ENCODE results near the gene DEPDC1B.
"Not testable (repeated sequence)": the region's sequence is repeated elsewhere in the genome, so short reads cannot be mapped to it uniquely, and the experiment has no call there.

The DEPDC1B gene

GRCh38 chr5:60699609-60700415 lies at the start of gene DEPDC1B:
Gene DEPDC1B, minus strand, starts transcription at chr5:60700166. Its CDS starts 73 bp downstream, at chr5:60700093.
- peak; percentile 70 for DNase-seq (ENCODE audit: low spot score)

- DNase-seq (ENCODE audit: low spot score), result no peak
Observed at GRCh38 chr5:60744682-60745081, 44.7 kb upstream of the DEPDC1B start.

GRCh38 chr5:60743511-60744314 lies 43.7 kb upstream of the DEPDC1B start:
- no peak for DNase-seq (ENCODE audit: low spot score)

GRCh38 chr5:60740322-60740721 lies 40.4 kb upstream of the DEPDC1B start:
- DNase-seq (ENCODE audit: low spot score), result no peak

- no peak for DNase-seq (ENCODE audit: low spot score)
Observed at GRCh38 chr5:60738933-60739332, 39.0 kb upstream of the DEPDC1B start.

- no peak for DNase-seq (ENCODE audit: low spot score)
Observed at GRCh38 chr5:60738461-60738860, 38.5 kb upstream of the DEPDC1B start.

- not testable (repeated sequence) for DNase-seq (ENCODE audit: low spot score)
Observed at GRCh38 chr5:60730858-60731257, 30.9 kb upstream of the DEPDC1B start.

- no peak for DNase-seq (ENCODE audit: low spot score)
Observed at GRCh38 chr5:60727033-60727679, 27.2 kb upstream of the DEPDC1B start.

- no peak for DNase-seq (ENCODE audit: low spot score)
Observed at GRCh38 chr5:60724126-60724525, 24.2 kb upstream of the DEPDC1B start.

GRCh38 chr5:60722416-60722815 lies 22.4 kb upstream of the DEPDC1B start:
- no peak for DNase-seq (ENCODE audit: low spot score)

GRCh38 chr5:60719329-60719728 lies 19.4 kb upstream of the DEPDC1B start:
- DNase-seq (ENCODE audit: low spot score), result no peak

- DNase-seq (ENCODE audit: low spot score), result no peak
Observed at GRCh38 chr5:60718166-60718892, 18.4 kb upstream of the DEPDC1B start.

- not testable (repeated sequence) for DNase-seq (ENCODE audit: low spot score)
Observed at GRCh38 chr5:60715201-60715928, 15.4 kb upstream of the DEPDC1B start.

- no peak for DNase-seq (ENCODE audit: low spot score)
Observed at GRCh38 chr5:60712950-60713349, 13.0 kb upstream of the DEPDC1B start.

GRCh38 chr5:60711892-60712291 lies 11.9 kb upstream of the DEPDC1B start:
- DNase-seq (ENCODE audit: low spot score), result not testable (repeated sequence)

- no peak for DNase-seq (ENCODE audit: low spot score)
Observed at GRCh38 chr5:60710362-60710761, 10.4 kb upstream of the DEPDC1B start.

GRCh38 chr5:60705144-60705543 lies 5.2 kb upstream of the DEPDC1B start:
- DNase-seq (ENCODE audit: low spot score), result no peak

GRCh38 chr5:60703944-60704343 lies 4.0 kb upstream of the DEPDC1B start:
- DNase-seq (ENCODE audit: low spot score), result no peak

- DNase-seq (ENCODE audit: low spot score), result no peak
Observed at GRCh38 chr5:60701321-60701968, 1.5 kb upstream of the DEPDC1B start.

GRCh38 chr5:60700416-60700757 lies 421 bp upstream of the DEPDC1B start:
- DNase-seq (ENCODE audit: low spot score), result no peak

- no peak for DNase-seq (ENCODE audit: low spot score)
Observed at GRCh38 chr5:60699288-60699608, 718 bp downstream of the DEPDC1B start.
